T-helper 2 cell (primary cell): ENCODE data around the gene PDGFB.

Source experiments
- DNase-seq, 5 experiments: peaks; one replicate each; pipeline versions ENCODE4 v3.0.0 to v3.0.0-alpha.2; 2012 to 2022

PDGFB gene

GRCh38 chr22:39173787-39174497 lies 70.8 kb downstream of the PDGFB start:
- peak in 2 of 5 experiments; percentile 59 to 84 for DNase-seq
